Vagina (tissue), 2 donors: ENCODE measurements around the gene PLK4. TPM values are rescaled to one million over a fixed set of nuclear protein-coding genes. Genes with fewer than 3 reads are reported as not detected.

Experiments used
- DNase-seq, 2 donors: peaks; one replicate each; pipeline ENCODE4 v3.0.0-alpha.2; 2017; ENCODE audit errors: extremely low spot score in 2 of 2
- H3K27ac ChIP-seq: fragments of 200-600 bp; sonication (generic); one replicate; pipeline ENCODE4 v1.5.1; 2019
- H3K27me3 ChIP-seq: fragments of 200-600 bp; sonication (generic); one replicate; pipeline ENCODE4 v1.5.1; 2019
- H3K36me3 ChIP-seq, 2 donors: fragments of 200-600 bp; sonication (generic); one replicate each; pipeline ENCODE4 v1.5.1; 2017 to 2019
- H3K4me1 ChIP-seq: fragments of 200-600 bp; sonication (generic); one replicate; pipeline ENCODE4 v1.5.1; 2019
- H3K4me3 ChIP-seq, 2 donors: fragments of 200-600 bp; sonication (generic); 1 replicate in 1 of 2; 2 replicates in 1 of 2; pipeline ENCODE4 v1.5.1; 2016 to 2019
- H3K9me3 ChIP-seq: fragments of 200-600 bp; sonication (generic); one replicate; pipeline ENCODE4 v1.5.1; 2019
- CTCF ChIP-seq, 3 experiments: fragments of 450-650 bp in 2 of 3; fragments of 200-600 bp in 1 of 3; sonication (generic) in 1 of 3; IDR thresholded peaks; one replicate each; pipeline ENCODE4 v1.5.1; 2017 to 2019; ENCODE audit warnings: antibody characterized with exemption in 3 of 3, mild to moderate bottlenecking in 2 of 3, moderate library complexity in 2 of 3
- POLR2A ChIP-seq, 2 donors: fragments of 450-650 bp; IDR thresholded peaks; one replicate each; pipeline ENCODE4 v1.6.1; 2017; ENCODE audit warnings: antibody characterized with exemption in 2 of 2, mild to moderate bottlenecking in 2 of 2, moderate library complexity in 2 of 2
- POLR2AphosphoS5 ChIP-seq, 2 donors: sonication (generic); formaldehyde crosslinking; IDR thresholded peaks; one replicate each; pipeline ENCODE4 v1.9.0; 2017; ENCODE audit warnings: antibody characterized with exemption in 2 of 2, mild to moderate bottlenecking in 2 of 2, low read depth in 1 of 2; ENCODE audit not compliant: insufficient read depth in 1 of 2
- intact Hi-C: fragments of 100-400 bp; cut with DNase I; formaldehyde crosslinking; loops from one replicate; pipeline ENCODE4 v1.15.1; 2023
- total RNA-seq: library from RNA; depleted of rRNA; stranded (reverse); fragments of >200 nt; gene quantifications from one replicate; pipeline ENCODE4 v1.2.3, GENCODE V29; 2016

The PLK4 gene
- total RNA-seq, 1 donor from 2014 or later, result 6.6 TPM

- no peak overlapping the region for H3K4me3 ChIP-seq
- no peaks in the 10 kb centered on the region for H3K9me3 ChIP-seq
- intact Hi-C loops, result no loop called here
- H3K36me3 ChIP-seq, result no peaks in the 10 kb centered on the region
- DNase-seq, result no peak
- H3K27me3 ChIP-seq, result no peaks in the 10 kb centered on the region
- no peak overlapping the region for H3K27ac ChIP-seq
- peaks cover 15% of the 10 kb centered on the region for H3K4me1 ChIP-seq
- TF ChIP-seq POLR2AphosphoS5 (IDR thresholded peaks at IDR 0.05; ENCODE audit: insufficient read depth in 1 of 2, low read depth in 1 of 2) (no peak), POLR2A (IDR thresholded peaks at IDR 0.05) (no peak), CTCF (IDR thresholded peaks at IDR 0.05) (no peak)
Observed at GRCh38 chr4:127875791-127876190, 4.9 kb upstream of the PLK4 start.

- H3K4me1 ChIP-seq, result peaks cover 14% of the 10 kb centered on the region
- no peak for TF ChIP-seq POLR2A (IDR thresholded peaks at IDR 0.05)
- TF ChIP-seq POLR2AphosphoS5 (IDR thresholded peaks at IDR 0.05; ENCODE audit: insufficient read depth in 1 of 2, low read depth in 1 of 2), result no peak
- TF ChIP-seq CTCF (IDR thresholded peaks at IDR 0.05), result no peak
- H3K9me3 ChIP-seq, result no peaks in the 10 kb centered on the region
- H3K27me3 ChIP-seq, result no peaks in the 10 kb centered on the region
- H3K36me3 ChIP-seq, result no peaks in the 10 kb centered on the region
- H3K27ac ChIP-seq, result no peak overlapping the region
- H3K4me3 ChIP-seq, result peak overlapping the region; percentile 78 to 97
- no peak for DNase-seq
- intact Hi-C loops, result no loop called here
Observed at GRCh38 chr4:127881563-127881864, 821 bp downstream of the PLK4 start.

GRCh38 chr4:127888559-127888958, 7.9 kb downstream of the PLK4 start:
- H3K36me3 ChIP-seq, result no peaks in the 10 kb centered on the region
- no peaks in the 10 kb centered on the region for H3K27me3 ChIP-seq
- no peak for DNase-seq
- no peaks in the 10 kb centered on the region for H3K4me1 ChIP-seq
- intact Hi-C loops, result no loop called here
- TF ChIP-seq POLR2A (IDR thresholded peaks at IDR 0.05), result no peak
- no peak for TF ChIP-seq CTCF (IDR thresholded peaks at IDR 0.05)
- no peak for TF ChIP-seq POLR2AphosphoS5 (IDR thresholded peaks at IDR 0.05; ENCODE audit: insufficient read depth in 1 of 2, low read depth in 1 of 2)
- H3K9me3 ChIP-seq, result no peaks in the 10 kb centered on the region
- no peak overlapping the region for H3K4me3 ChIP-seq
- H3K27ac ChIP-seq, result no peak overlapping the region

- Histone ChIP-seq H3K27me3 (no peaks in the 10 kb centered on the region), H3K27ac (no peak overlapping the region), H3K36me3 (no peaks in the 10 kb centered on the region), H3K4me1 (no peaks in the 10 kb centered on the region), H3K9me3 (no peaks in the 10 kb centered on the region), H3K4me3 (no peak overlapping the region)
- no peak for DNase-seq
- intact Hi-C loops, result no loop called here
- TF ChIP-seq POLR2AphosphoS5 (IDR thresholded peaks at IDR 0.05; ENCODE audit: insufficient read depth in 1 of 2, low read depth in 1 of 2) (no peak), CTCF (IDR thresholded peaks at IDR 0.05) (no peak), POLR2A (IDR thresholded peaks at IDR 0.05) (no peak)
Observed at GRCh38 chr4:127889903-127890302, 9.2 kb downstream of the PLK4 start.

- TF ChIP-seq POLR2A (IDR thresholded peaks at IDR 0.05), result no peak
- TF ChIP-seq CTCF (IDR thresholded peaks at IDR 0.05), result no peak
- TF ChIP-seq POLR2AphosphoS5 (IDR thresholded peaks at IDR 0.05; ENCODE audit: insufficient read depth in 1 of 2, low read depth in 1 of 2), result no peak
- Histone ChIP-seq H3K9me3 (no peaks in the 10 kb centered on the region), H3K27me3 (no peaks in the 10 kb centered on the region), H3K4me1 (no peaks in the 10 kb centered on the region), H3K27ac (no peak overlapping the region), H3K4me3 (no peak overlapping the region), H3K36me3 (no peaks in the 10 kb centered on the region)
- no peak for DNase-seq
- intact Hi-C loops, result no loop called here
Observed at GRCh38 chr4:127896069-127896468, 15.4 kb downstream of the PLK4 start.
